HG03378 (cell line): ENCODE data around the gene ACE.

Experiments
- ATAC-seq: cut with Tn5 transposase; IDR thresholded peaks from one replicate; pipeline ENCODE4 v1.9.1; 2021; ENCODE audit warnings: mild to moderate bottlenecking, moderate library complexity; ENCODE audit not compliant: unreplicated experiment

Gene ACE

GRCh38 chr17:63474586-63475460 lies 2.0 kb upstream of the ACE start:
- no peak for ATAC-seq

- no peak for ATAC-seq
Measured at GRCh38 chr17:63475491-63476412, 1.1 kb upstream of the ACE start.

DNA sequence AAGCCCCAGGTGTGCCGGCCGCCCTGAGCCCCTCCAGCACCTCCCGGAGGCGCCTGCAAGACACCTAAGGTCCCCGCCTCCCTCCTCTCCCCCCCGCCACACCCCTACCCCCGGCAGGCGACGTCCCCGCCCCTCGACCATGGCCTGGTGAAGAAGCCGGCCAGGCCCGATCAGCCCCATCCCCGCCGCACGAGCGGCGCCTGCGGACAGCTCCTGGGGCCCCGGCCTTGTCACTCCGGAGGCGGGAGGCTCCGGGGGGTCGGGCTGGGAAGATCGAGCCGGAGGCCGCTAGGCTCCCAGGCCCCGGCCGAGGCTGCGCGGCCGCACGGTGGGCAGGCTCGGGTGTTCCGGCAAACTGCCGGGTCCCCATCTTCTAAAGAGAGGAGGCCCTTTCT lies 405 bp upstream of the ACE start:
- no peak for ATAC-seq

- ATAC-seq = no peak
Measured at GRCh38 chr17:63477480-63478440, 899 bp downstream of the ACE start.

GRCh38 chr17:63478814-63479494 lies 2.1 kb downstream of the ACE start:
- no peak for ATAC-seq

- ATAC-seq = no peak
Measured at GRCh38 chr17:63479495-63480184, 2.8 kb downstream of the ACE start.

GRCh38 chr17:63480192-63480784 lies 3.4 kb downstream of the ACE start:
- ATAC-seq = no peak

DNA sequence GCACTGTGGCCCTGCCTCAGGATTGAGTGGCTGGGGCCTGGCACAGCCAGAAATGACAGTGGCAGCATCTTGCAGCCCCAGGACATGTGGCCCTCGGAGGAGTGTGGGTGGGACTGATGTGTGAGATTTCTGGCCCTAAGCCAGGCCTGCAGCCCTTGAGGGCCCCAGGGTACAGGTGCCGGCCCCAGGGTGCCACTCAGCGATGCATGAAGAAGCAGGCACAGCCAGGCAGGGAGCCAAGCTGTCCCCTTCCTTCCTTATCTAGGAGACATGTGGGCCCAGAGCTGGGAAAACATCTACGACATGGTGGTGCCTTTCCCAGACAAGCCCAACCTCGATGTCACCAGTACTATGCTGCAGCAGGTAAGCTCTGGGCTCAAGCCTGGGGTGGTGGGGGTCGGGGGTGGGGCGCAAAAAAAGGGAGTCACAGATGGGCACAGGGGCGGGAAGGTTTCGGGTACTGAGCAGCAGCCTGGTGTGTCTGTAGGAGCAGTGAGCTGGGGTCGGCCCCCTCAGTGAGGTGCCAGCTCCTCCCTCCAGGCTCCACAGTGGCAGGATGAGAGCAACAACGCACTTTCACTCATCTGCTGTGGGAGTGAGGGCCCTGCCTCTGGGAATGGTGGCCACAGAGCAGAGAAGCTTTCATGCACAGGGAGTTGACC lies 4.1 kb downstream of the ACE start:
- ATAC-seq = no peak

GRCh38 chr17:63481488-63481870 lies 4.6 kb downstream of the ACE start:
- no peak for ATAC-seq

- ATAC-seq = no peak
Measured at GRCh38 chr17:63482509-63482908, 5.6 kb downstream of the ACE start.

GRCh38 chr17:63483038-63483437 lies 6.2 kb downstream of the ACE start:
- no peak for ATAC-seq

- no peak for ATAC-seq
Measured at GRCh38 chr17:63483655-63484575, 7.1 kb downstream of the ACE start.

DNA sequence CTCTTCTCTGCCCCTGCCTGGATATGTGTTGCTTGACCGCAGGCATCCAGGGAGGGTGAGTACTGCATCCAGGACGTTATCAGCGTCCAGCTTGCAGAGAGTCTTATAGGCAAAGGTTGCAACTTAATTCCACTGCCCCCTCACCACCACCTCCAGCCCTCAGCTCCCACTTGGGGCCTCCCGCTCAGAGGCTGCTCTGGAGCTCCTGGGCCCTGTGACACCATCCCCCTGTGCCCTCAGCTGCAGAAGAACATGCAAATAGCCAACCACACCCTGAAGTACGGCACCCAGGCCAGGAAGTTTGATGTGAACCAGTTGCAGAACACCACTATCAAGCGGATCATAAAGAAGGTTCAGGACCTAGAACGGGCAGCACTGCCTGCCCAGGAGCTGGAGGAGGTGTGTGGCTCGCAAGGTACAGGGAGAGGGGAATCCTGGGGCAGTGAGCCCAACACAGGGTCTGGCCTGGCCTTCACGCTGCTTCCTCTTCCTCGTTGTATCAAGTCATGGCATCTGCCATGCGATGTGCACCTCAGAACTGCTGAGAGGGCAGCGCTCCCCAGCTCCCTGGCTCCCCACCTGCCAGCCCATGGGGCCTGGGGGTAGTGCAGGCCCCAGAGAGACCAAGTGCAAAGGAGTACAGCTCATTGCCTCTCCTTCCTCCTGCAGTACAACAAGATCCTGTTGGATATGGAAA lies 9.6 kb downstream of the ACE start:
- ATAC-seq = no peak

DNA sequence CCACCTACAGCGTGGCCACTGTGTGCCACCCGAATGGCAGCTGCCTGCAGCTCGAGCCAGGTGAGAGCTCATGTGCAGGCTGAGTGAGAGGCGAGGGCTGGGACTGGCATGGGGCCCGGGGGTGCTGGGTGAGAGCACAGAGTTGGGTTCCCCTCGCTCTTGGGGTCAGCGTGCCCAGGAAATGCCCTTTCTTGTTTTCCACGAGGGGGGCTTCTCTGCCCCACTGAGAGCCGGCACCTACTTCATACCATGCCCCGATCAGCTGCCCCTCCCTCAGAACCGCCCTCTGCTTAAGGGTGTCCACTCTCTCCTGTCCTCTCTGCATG lies 10.1 kb downstream of the ACE start:
- ATAC-seq = no peak

DNA sequence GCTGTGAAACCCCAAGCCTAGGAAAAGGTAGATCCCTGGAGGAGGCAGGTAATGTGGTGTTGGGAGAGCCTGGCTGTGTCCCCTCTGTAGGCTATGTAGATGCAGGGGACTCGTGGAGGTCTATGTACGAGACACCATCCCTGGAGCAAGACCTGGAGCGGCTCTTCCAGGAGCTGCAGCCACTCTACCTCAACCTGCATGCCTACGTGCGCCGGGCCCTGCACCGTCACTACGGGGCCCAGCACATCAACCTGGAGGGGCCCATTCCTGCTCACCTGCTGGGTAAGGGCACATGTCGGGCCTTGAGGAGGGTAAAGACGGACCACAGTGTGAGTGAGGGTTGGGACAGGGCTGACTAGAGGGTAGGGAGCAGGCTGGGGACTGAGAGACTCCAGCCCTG lies 12.0 kb downstream of the ACE start:
- ATAC-seq = no peak

DNA sequence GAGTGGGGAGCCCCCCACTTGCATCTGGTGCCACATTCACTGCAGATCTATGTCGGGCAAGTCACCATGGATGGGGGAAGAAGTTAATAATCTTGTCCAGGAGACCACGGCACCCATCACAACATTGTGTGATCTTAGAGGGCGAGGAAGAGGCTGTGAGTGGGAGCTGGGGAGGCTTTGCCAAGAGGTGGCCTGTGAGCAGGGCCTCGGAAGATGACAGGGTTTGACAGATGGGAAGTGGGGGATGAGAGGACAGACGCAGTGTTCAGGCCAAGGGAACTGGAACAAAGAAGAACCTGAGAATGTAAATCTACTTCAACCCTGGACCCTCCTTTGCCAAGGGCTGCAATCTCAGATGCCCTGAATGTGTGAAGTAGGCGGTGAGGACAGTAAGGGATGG lies 12.4 kb downstream of the ACE start:
- no peak for ATAC-seq

- no peak for ATAC-seq
Measured at GRCh38 chr17:63490329-63490728, 13.5 kb downstream of the ACE start.
